Measurements from ENCODE around the gene PIGU. TPM values are rescaled to one million over a fixed set of nuclear protein-coding genes. Genes with fewer than 3 reads are reported as not detected.

PIGU gene
- total and polyA plus RNA-seq, 2 of the 13 experiments (the other 11 are each of a cell fraction or from before 2014, with no cell fraction given), result 45.5 to 231 TPM

- TF ChIP-seq ZBTB10 (CRISPR knock-in tag; IDR thresholded peaks at IDR 0.05; ENCODE audit: borderline replicate concordance) (0 out of 2 replicates have a peak, but pooled peaks have one; percentile 16), ISL2 (CRISPR knock-in tag; IDR thresholded peaks at IDR 0.05) (peak; percentile 52), ZNF326 (CRISPR knock-in tag; IDR thresholded peaks at IDR 0.05; ENCODE audit: borderline replicate concordance) (no peak), HNF4G (IDR thresholded peaks at IDR 0.05; ENCODE audit: borderline replicate concordance, low read depth, low read length) (peak; percentile 57; the same call in 1 of the 2 replicates), HNF4G (CRISPR knock-in tag; IDR thresholded peaks at IDR 0.05; ENCODE audit: borderline replicate concordance, low read depth) (no peak), ZNF33B (CRISPR knock-in tag; IDR thresholded peaks at IDR 0.05) (peak; percentile 21; the same call in 1 of the 2 replicates), E2F5 (CRISPR knock-in tag; conservative IDR thresholded peaks at IDR 0.05) (no peak), PATZ1 (CRISPR knock-in tag; IDR thresholded peaks at IDR 0.05) (peak; percentile 26; the same call in 1 of the 2 replicates), MXD4 (CRISPR knock-in tag; IDR thresholded peaks at IDR 0.05) (peak; percentile 77), ZFX (CRISPR knock-in tag; IDR thresholded peaks at IDR 0.05; ENCODE audit: low read depth) (peak; percentile 41), BCL3 (CRISPR knock-in tag; IDR thresholded peaks at IDR 0.05) (no peak), FOXJ3 (CRISPR knock-in tag; IDR thresholded peaks at IDR 0.05; ENCODE audit: borderline replicate concordance) (peak; percentile 39; the same call in 1 of the 2 replicates), SYNCRIP (IDR thresholded peaks at IDR 0.05; ENCODE audit: insufficient read depth, low read depth, low read length) (no peak), ZNF605 (CRISPR knock-in tag; IDR thresholded peaks at IDR 0.05) (no peak), FOXM1 (CRISPR knock-in tag; IDR thresholded peaks at IDR 0.05) (no peak), ZMYM4 (CRISPR knock-in tag; IDR thresholded peaks at IDR 0.05) (peak; percentile 45), MED8 (CRISPR knock-in tag; IDR thresholded peaks at IDR 0.05; ENCODE audit: insufficient replicate concordance) (no peak)
- TF ChIP-seq, protein P1, sequence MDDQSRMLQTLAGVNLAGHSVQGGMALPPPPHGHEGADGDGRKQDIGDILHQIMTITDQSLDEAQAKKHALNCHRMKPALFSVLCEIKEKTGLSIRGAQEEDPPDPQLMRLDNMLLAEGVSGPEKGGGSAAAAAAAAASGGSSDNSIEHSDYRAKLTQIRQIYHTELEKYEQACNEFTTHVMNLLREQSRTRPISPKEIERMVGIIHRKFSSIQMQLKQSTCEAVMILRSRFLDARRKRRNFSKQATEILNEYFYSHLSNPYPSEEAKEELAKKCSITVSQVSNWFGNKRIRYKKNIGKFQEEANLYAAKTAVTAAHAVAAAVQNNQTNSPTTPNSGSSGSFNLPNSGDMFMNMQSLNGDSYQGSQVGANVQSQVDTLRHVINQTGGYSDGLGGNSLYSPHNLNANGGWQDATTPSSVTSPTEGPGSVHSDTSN (CRISPR knock-in tag; IDR thresholded peaks at IDR 0.05; ENCODE audit: borderline replicate concordance), result no peak
- TF ChIP-seq, protein P2, sequence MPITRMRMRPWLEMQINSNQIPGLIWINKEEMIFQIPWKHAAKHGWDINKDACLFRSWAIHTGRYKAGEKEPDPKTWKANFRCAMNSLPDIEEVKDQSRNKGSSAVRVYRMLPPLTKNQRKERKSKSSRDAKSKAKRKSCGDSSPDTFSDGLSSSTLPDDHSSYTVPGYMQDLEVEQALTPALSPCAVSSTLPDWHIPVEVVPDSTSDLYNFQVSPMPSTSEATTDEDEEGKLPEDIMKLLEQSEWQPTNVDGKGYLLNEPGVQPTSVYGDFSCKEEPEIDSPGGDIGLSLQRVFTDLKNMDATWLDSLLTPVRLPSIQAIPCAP (CRISPR knock-in tag; IDR thresholded peaks at IDR 0.05; ENCODE audit: low read depth), result no peak
Measured at GRCh38 chr20:34512266-34512954, 164.5 kb downstream of the PIGU start (continued).
